Putamen (tissue), 1 donor: ENCODE data around the gene PTPN18.

Experiments used
- DNase-seq: peaks from one replicate; pipeline ENCODE4 v3.0.0-alpha.2; 2016; ENCODE audit warnings: low spot score

PTPN18 gene

GRCh38 chr2:130339885-130340745, 15.7 kb upstream of the PTPN18 start:
- DNase-seq: no peak

GRCh38 chr2:130341562-130342019, 14.3 kb upstream of the PTPN18 start:
- DNase-seq: no peak

GRCh38 chr2:130342020-130342532, 13.8 kb upstream of the PTPN18 start:
- DNase-seq: peak; percentile 93

GRCh38 chr2:130342533-130343275, 13.2 kb upstream of the PTPN18 start, which contains the start of gene IMP4:
TSS of gene IMP4 (plus strand) at chr2:130342897. CDS start at chr2:130342933, 36 bp downstream.
- peak; percentile 100 for DNase-seq

GRCh38 chr2:130344578-130344977, 11.3 kb upstream of the PTPN18 start:
- no peak for DNase-seq

- DNase-seq: no peak
Observed at GRCh38 chr2:130345091-130345490, 10.8 kb upstream of the PTPN18 start.

- DNase-seq: no peak
Observed at GRCh38 chr2:130345611-130346010, 10.2 kb upstream of the PTPN18 start.

GRCh38 chr2:130346041-130346740, 9.7 kb upstream of the PTPN18 start:
- no peak for DNase-seq

GRCh38 chr2:130346741-130347066, 9.2 kb upstream of the PTPN18 start:
- no peak for DNase-seq

GRCh38 chr2:130347220-130347925, 8.5 kb upstream of the PTPN18 start:
- no peak for DNase-seq

GRCh38 chr2:130349174-130349573, 6.7 kb upstream of the PTPN18 start:
- no peak for DNase-seq

GRCh38 chr2:130351711-130352110, 4.1 kb upstream of the PTPN18 start:
- no peak for DNase-seq

- DNase-seq: no peak
Observed at GRCh38 chr2:130352237-130352636, 3.6 kb upstream of the PTPN18 start.

- no peak for DNase-seq
Observed at GRCh38 chr2:130353291-130354138, 2.3 kb upstream of the PTPN18 start.

GRCh38 chr2:130354139-130354428, 1.8 kb upstream of the PTPN18 start:
- DNase-seq: no peak

- DNase-seq: no peak
Observed at GRCh38 chr2:130355172-130355577, 681 bp upstream of the PTPN18 start.

GRCh38 chr2:130357864-130358263, 2.0 kb downstream of the PTPN18 start:
- DNase-seq: no peak

- DNase-seq: no peak
Observed at GRCh38 chr2:130358420-130359350, 2.8 kb downstream of the PTPN18 start.

GRCh38 chr2:130359466-130359865, 3.6 kb downstream of the PTPN18 start:
- no peak for DNase-seq

- DNase-seq: no peak
Observed at GRCh38 chr2:130363479-130363878, 7.6 kb downstream of the PTPN18 start.
